ENCODE data around the gene BPGM.

- TF ChIP-seq GATA2 (IDR thresholded peaks at IDR 0.05; ENCODE audit: low read depth, low read length) (no peak), GATA3 (IDR thresholded peaks at IDR 0.05; ENCODE audit: low read depth, low read length) (no peak)
Observed at GRCh38 chr7:134630893-134631292, 15.8 kb upstream of the BPGM start.
